SU-DHL-6 (cell line): ENCODE results near the gene APLP1.

Source experiments
- EZH2phosphoT487 ChIP-seq: fragments of 200-600 bp; sonication (generic), shearing (Covaris generic); conservative IDR thresholded peaks from 2 replicates; pipeline ENCODE4 v1.6.1; 2018; ENCODE audit warnings: mild to moderate bottlenecking, antibody characterized with exemption, low read length, moderate library complexity, mixed read lengths
- TF ChIP-seq, protein P1 (sequence below): fragments of 200-600 bp; sonication (generic); IDR thresholded peaks from one replicate; pipeline ENCODE4 v1.5.1; 2017; ENCODE audit warnings: antibody characterized with exemption, mild to moderate bottlenecking, low read length, moderate library complexity; ENCODE audit not compliant: insufficient read depth, poor library complexity, severe bottlenecking

DNA sequence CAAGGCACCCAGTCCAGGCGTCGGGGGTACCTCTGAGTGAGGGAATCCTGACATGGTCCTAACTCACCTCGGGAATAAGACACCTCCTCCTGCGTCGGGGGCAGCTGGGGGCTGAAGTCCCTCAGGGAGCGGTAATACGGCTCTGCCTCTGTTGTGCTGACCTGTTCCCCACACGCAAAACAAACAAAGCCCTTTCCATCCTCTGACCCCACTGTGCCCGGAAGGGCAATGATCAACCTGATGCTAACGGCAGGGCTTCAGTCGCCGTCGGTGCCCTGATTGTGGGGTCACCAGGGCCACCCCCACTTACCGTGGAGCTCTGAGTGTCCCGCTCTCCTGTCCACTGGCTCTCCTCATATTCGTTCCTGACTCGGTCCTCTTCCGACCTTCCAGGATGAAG, 37.4 kb upstream of the APLP1 start:
- TF ChIP-seq, protein P1, sequence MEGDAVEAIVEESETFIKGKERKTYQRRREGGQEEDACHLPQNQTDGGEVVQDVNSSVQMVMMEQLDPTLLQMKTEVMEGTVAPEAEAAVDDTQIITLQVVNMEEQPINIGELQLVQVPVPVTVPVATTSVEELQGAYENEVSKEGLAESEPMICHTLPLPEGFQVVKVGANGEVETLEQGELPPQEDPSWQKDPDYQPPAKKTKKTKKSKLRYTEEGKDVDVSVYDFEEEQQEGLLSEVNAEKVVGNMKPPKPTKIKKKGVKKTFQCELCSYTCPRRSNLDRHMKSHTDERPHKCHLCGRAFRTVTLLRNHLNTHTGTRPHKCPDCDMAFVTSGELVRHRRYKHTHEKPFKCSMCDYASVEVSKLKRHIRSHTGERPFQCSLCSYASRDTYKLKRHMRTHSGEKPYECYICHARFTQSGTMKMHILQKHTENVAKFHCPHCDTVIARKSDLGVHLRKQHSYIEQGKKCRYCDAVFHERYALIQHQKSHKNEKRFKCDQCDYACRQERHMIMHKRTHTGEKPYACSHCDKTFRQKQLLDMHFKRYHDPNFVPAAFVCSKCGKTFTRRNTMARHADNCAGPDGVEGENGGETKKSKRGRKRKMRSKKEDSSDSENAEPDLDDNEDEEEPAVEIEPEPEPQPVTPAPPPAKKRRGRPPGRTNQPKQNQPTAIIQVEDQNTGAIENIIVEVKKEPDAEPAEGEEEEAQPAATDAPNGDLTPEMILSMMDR = no peak
- TF ChIP-seq EZH2phosphoT487 = no peak
